ENCODE data around the gene SLC35D2. TPM values are rescaled to one million over a fixed set of nuclear protein-coding genes. Genes with fewer than 3 reads are reported as not detected.

Gene SLC35D2
- total RNA-seq, 1 donor from 2014 or later: 45.8 TPM

DNA sequence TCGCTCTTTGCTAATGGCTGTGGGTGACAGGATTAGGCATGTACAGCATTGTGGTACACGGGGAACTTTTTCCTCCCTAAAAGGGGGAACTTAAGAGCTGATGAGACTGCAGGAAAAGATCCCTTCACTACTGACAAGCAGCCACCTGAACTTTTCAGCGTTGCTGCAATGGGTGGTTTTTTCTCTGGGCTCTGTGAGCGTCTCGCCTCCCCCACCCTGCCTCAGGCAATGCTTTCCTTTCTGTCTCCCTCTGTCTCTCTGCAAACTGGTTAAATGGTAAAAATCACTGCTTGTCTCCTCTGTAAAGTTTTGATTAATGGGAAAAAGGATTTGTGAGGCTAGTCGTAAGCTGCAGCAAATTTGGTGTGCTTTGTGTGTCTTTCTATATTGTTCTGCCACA is 101.9 kb downstream of the SLC35D2 start:
- no peak for DNase-seq (ENCODE audit: low read depth)
- TF ChIP-seq, protein P1, sequence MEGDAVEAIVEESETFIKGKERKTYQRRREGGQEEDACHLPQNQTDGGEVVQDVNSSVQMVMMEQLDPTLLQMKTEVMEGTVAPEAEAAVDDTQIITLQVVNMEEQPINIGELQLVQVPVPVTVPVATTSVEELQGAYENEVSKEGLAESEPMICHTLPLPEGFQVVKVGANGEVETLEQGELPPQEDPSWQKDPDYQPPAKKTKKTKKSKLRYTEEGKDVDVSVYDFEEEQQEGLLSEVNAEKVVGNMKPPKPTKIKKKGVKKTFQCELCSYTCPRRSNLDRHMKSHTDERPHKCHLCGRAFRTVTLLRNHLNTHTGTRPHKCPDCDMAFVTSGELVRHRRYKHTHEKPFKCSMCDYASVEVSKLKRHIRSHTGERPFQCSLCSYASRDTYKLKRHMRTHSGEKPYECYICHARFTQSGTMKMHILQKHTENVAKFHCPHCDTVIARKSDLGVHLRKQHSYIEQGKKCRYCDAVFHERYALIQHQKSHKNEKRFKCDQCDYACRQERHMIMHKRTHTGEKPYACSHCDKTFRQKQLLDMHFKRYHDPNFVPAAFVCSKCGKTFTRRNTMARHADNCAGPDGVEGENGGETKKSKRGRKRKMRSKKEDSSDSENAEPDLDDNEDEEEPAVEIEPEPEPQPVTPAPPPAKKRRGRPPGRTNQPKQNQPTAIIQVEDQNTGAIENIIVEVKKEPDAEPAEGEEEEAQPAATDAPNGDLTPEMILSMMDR (conservative IDR thresholded peaks at IDR 0.05; ENCODE audit: low read depth, low read length): no peak
- no peak overlapping the region for H3K4me3 ChIP-seq (ENCODE audit: low read depth, low read length)

GRCh38 chr9:96279932-96280331 is 103.6 kb downstream of the SLC35D2 start:
- H3K4me3 ChIP-seq (ENCODE audit: low read depth, low read length): no peak overlapping the region
- DNase-seq (ENCODE audit: low read depth): no peak
- TF ChIP-seq, protein P1 (conservative IDR thresholded peaks at IDR 0.05; ENCODE audit: low read depth, low read length): no peak

GRCh38 chr9:96274939-96275338 is 108.6 kb downstream of the SLC35D2 start:
- TF ChIP-seq, protein P1 (conservative IDR thresholded peaks at IDR 0.05; ENCODE audit: low read depth, low read length): no peak
- H3K4me3 ChIP-seq (ENCODE audit: low read depth, low read length): no peak overlapping the region

More at GRCh38 chr9:96274939-96275338, 108.6 kb downstream of the SLC35D2 start:
- no peak for DNase-seq (ENCODE audit: low read depth)

Other genes with a start within 250 kb of the SLC35D2 start
- gene HSD17B3, start 81.5 kb downstream of the SLC35D2 start, total RNA-seq: not detected in 2 replicates
- 10.8 and 12.2 TPM in 2 replicates for gene ZNF367, start 34.7 kb upstream of the SLC35D2 start, total RNA-seq
- gene HABP4, start 66.5 kb upstream of the SLC35D2 start, total RNA-seq: 27.3 and 41.2 TPM in 2 replicates
- gene CDC14B, start 236.1 kb upstream of the SLC35D2 start, total RNA-seq: 9.1 and 11.2 TPM in 2 replicates